GM12891 (cell line): ENCODE data around the gene NDFIP2.

Experiments used
- DNase-seq: peaks from one replicate; pipeline ENCODE4 v3.0.0; 2011; ENCODE audit warnings: low spot score; ENCODE audit not compliant: insufficient read length
- FAIRE-seq: peaks from 2 replicates; lab custom pipeline; 2011; peaks lifted over from hg19 to GRCh38; lab: Jason Lieb, UNC
- PAX5 ChIP-seq: IDR thresholded peaks from 2 replicates; pipeline ENCODE4 v1.6.1; 2011; ENCODE audit warnings: low read length, moderate library complexity, mild to moderate bottlenecking; ENCODE audit not compliant: insufficient read depth, severe bottlenecking
- POLR2A ChIP-seq: IDR thresholded peaks from 2 replicates; pipeline ENCODE4 v1.6.1; 2011; ENCODE audit warnings: low read depth, low read length, control low read depth
- POLR2AphosphoS5 ChIP-seq: IDR thresholded peaks from 2 replicates; pipeline ENCODE4 v1.6.1; 2011; ENCODE audit warnings: low read depth, low read length, control low read depth
- POU2F2 ChIP-seq: IDR thresholded peaks from 2 replicates; pipeline ENCODE4 v1.6.1; 2011; ENCODE audit warnings: low read depth, mild to moderate bottlenecking, control low read depth, low read length, moderate library complexity
- SPI1 ChIP-seq: IDR thresholded peaks from 2 replicates; pipeline ENCODE4 v1.6.1; 2011; ENCODE audit warnings: low read depth, low read length, control low read depth
- TAF1 ChIP-seq: IDR thresholded peaks from 2 replicates; pipeline ENCODE4 v1.6.1; 2011; ENCODE audit warnings: low read depth, low read length, control low read depth

NDFIP2 gene

DNA sequence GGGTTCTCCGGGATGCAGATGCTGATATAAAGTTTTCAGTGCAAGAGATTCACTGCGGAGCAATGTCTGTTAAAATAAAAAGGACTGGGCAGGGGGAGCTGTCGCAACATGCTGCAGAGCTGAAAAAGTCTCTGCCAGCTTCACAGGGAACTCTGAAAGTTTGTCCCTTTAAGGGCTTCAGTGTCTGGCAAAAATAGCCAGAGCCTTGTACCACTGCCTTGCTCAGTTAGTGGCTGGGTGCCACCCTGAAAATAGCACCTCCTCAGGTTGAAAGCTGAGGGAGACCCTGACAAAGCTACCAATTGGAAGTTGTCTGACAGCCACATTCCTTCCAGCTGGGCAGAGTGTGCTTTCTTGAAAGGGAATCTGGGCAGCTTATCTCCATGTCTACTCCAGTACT is 3.0 kb upstream of the NDFIP2 start:
- DNase-seq (no peak), FAIRE-seq (no peak)
- TF ChIP-seq POLR2AphosphoS5 (no peak), TAF1 (no peak), POU2F2 (no peak), POLR2A (no peak), SPI1 (no peak), PAX5 (no peak)

DNA sequence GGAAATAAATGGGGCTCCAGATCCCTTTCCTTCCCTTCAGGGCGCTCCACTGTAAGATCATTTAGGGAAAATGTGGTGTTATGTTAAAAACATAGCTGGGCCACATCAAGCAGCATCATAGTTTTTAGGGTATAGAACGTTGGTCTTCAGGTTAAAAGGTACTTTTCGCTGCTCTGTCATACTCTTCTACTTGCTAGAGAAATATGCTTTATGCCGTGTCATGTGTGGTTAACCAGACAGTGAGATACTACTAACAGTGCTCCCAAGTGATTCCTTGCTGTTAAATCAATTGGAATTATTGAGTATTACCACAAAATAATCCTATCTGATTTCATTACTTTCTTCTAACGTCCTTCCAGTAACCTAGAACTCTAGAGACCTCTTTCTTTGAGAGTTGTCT is 1.1 kb upstream of the NDFIP2 start:
- peak; percentile 62 for FAIRE-seq
- TF ChIP-seq POU2F2 (no peak), SPI1 (no peak), PAX5 (no peak), TAF1 (no peak), POLR2AphosphoS5 (no peak), POLR2A (no peak)
- no peak for DNase-seq

DNA sequence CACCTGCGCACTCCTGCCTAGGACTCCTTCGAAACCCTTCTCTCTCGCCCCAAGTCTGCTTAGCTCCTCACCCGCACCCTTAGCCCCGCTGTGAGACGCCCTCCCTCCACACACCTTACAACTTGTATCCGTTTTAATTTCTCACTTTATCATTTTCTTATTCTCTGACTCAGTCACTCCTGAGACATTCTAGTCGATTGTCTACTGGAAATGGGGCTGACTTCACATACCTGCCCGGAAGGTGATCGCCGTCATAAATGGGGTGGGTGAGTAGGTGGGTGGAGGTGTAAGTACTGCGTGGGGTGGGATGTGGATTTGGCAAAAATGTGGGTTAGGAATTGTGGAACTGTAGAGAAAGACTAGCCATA is 714 bp downstream of the NDFIP2 start:
- TF ChIP-seq POU2F2, result no peak
- FAIRE-seq (peak; percentile 45), DNase-seq (no peak)

DNA sequence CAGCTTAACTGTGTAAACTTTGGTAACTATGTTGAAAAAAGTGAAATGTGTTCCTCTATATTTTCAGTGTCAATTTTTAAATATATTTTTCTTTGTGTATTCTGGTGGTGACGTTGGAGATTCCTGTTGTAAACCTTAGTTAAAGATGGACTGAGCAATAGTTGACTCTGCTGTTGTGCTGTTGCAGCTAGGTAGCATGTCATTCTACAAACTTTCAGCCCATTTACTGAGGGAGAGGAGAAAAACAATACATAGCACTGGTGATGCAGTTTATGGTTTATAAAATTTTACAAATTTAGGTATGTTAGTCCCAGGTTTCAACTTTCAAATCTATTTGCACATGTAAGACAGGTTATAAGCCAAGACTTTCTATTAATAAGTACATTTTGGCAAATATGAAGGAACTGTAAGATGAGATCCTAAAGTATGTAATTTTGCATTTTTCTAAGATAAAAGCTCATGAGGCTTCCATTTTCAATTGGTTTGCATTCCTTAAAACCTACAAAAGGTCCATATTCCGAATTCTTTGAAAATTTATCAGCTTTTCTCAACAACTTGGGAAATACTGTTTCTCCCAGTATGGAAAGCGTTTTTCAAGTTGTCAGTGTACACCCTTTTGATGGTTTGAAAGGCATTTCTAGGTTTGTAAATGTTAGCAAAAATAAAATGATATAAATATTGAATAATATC is 1.5 kb downstream of the NDFIP2 start:
- FAIRE-seq, result peak; percentile 47

DNA sequence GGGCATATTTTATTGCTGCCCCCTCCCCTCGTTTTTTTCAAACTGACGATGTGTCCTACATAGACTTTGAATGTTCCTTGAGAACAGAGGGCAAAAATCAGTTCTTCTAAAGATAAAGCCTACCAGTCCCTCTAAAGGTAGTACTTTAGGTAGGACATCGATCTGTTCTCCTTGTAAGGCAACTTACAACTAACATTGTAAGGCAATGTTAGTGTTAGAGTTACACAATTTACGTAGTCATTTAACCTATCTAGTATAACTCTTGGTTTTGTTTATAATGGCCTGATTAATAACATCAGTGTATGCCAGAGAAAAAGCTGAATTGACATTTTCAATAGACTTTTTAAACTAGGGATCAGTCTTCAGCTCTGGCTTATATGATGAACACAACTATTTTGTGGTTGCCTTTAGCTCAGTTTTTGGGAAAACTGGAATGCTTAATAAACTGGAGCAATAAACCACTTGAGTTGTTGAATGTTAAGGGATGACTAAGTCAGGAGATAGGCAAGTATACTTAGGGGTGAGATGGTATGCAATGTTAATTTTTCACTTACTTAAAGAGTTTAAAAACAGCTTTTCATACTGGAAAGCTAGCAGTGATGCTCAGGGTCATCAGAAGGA is 2.2 kb downstream of the NDFIP2 start:
- DNase-seq (no peak), FAIRE-seq (peak; percentile 66)
- TF ChIP-seq POU2F2, result no peak
- TF ChIP-seq PAX5, result no peak
- no peak for TF ChIP-seq POLR2AphosphoS5
- TF ChIP-seq SPI1, result no peak
- TF ChIP-seq TAF1, result no peak
- no peak for TF ChIP-seq POLR2A

More for the DNA sequence above, 1.5 kb downstream of the NDFIP2 start:
- DNase-seq, result no peak
- no peak for TF ChIP-seq POLR2A
- no peak for TF ChIP-seq SPI1
- no peak for TF ChIP-seq POLR2AphosphoS5
- TF ChIP-seq TAF1, result no peak
- TF ChIP-seq PAX5, result no peak
- TF ChIP-seq POU2F2, result no peak

DNA sequence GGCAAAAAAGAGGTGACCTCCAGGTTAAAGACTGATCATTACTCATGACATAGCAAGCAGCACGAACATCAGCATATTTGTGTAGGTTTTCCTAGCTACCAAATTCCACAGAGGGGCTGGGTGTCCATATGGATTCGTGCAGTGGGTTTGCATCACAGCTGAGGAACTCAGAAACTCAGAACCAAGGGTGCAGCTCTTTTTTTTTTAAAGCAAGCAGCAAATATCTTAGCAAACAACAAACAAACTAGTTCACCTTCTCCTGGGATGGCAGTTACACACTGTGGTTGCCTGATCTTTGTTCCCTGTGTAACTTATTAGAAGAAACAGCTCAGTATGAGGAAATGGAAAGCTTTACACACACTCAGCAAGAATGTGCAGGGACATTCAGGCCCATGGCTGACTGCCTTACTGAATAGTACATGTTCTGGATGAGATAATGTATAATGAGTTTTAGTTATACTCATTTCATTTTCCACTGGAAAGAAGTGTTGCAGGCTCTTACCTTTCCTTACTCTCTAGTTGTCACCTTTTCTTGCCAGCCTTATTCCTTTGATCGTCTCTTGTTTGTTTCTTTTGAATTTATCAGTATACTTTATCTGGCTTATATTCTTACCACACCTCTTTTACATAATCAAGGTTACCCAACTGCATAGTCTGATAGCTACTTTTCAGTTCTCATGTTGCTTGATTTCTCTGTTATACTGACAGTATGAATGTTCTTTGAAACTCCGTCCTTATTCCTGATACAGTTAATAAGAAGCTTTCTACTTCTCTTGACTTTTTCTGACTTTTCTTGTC is 4.3 kb downstream of the NDFIP2 start:
- DNase-seq, result no peak
- no peak for FAIRE-seq

DNA sequence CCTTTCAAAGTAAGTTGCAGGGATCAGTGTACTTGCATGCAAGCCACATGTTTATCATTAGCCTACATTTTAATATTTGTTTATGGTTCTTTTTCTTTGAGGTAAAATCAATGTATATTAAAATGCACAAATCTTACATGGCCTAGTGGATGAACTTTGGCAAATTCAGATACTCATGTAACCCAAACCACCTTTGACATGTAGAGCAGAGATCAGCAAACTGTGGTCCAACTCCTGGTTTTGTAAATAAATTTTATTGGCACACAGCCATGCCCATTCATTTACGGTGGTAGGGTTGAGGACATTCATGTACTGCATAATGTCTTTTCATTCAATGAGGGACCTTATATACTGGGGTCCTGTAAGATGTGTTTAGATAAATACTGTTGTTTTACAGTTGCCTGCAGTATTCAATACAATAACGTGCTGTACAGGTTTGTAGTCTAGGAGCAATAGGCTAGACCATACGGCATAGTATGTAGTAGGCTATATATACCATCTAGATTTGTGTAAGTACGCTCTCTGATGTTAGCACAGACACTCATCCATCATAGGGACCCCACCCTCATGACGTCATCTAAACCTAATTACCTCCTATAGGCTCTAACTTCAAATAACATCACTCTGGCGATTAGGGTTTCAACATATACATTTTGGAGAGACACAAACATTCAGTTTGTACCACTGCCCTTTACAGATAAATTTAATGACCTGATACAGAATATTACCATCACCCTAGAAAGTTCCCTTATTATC is 5.7 kb downstream of the NDFIP2 start:
- TF ChIP-seq PAX5 (no peak), SPI1 (no peak)
- DNase-seq (no peak), FAIRE-seq (peak; percentile 66)

More for the DNA sequence above, 4.3 kb downstream of the NDFIP2 start:
- no peak for TF ChIP-seq PAX5
- no peak for TF ChIP-seq SPI1
- no peak for TF ChIP-seq POLR2A
- no peak for TF ChIP-seq POU2F2
- no peak for TF ChIP-seq POLR2AphosphoS5
- TF ChIP-seq TAF1, result no peak

DNA sequence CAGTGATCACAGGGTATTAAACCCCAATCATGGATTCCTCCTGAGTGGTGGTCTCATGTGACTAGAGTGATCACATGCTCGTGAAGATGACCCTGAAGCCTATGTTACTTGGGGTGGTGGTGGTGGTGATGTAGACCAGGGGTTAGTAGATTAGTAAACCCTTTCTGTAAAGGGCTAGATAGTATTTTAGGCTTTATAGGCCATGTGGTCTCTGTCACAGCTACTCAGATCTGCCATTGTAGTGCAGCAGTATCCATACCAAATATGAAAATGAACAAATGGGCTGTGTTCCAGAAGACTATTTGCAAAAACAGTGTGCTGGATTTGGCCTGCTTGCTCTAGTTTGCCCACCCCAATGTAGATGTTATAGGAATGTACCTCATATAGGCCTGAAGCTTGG is 9.4 kb downstream of the NDFIP2 start:
- no peak for TF ChIP-seq TAF1
- no peak for TF ChIP-seq PAX5
- no peak for TF ChIP-seq POLR2A
- TF ChIP-seq POLR2AphosphoS5, result no peak
- TF ChIP-seq POU2F2, result no peak
- TF ChIP-seq SPI1, result no peak
- no peak for DNase-seq
- FAIRE-seq, result no peak

DNA sequence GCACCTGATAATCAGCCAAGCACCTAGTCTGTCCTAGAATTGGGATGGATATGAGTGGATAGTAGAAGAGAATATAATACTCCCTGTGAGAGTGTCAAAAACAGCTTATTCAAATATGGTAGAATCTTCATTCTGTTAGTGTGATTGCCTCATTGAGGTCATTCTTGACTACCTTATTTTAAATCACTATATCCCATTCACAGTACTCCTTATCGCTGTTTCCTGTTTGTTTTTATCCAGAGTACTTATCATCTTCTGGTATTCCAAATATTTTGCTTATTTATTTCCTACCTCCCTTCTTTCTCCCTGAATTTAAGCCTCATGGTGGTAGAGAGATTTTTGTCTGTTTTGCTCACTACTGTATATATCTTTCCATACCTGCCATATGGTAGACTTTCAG is 9.9 kb downstream of the NDFIP2 start:
- no peak for FAIRE-seq
- TF ChIP-seq TAF1, result no peak
- no peak for TF ChIP-seq POLR2A
- TF ChIP-seq SPI1, result no peak
- TF ChIP-seq POU2F2, result no peak
- TF ChIP-seq POLR2AphosphoS5, result no peak
- TF ChIP-seq PAX5, result no peak
- no peak for DNase-seq
